HG03159 (cell line): ENCODE measurements around the gene CLASP1.
"Not testable (repeated sequence)": the region's sequence is repeated elsewhere in the genome, so short reads cannot be mapped to it uniquely, and the experiment has no call there.

ENCODE experiments used
- ATAC-seq: cut with Tn5 transposase; IDR thresholded peaks from one replicate; pipeline ENCODE4 v1.9.1; 2021; ENCODE audit warnings: mild to moderate bottlenecking, moderate library complexity; ENCODE audit not compliant: unreplicated experiment

The CLASP1 gene

GRCh38 chr2:121478996-121479745 lies 170.1 kb downstream of the CLASP1 start:
- ATAC-seq = no peak

GRCh38 chr2:121478358-121478995 lies 170.8 kb downstream of the CLASP1 start:
- not testable (repeated sequence) for ATAC-seq

GRCh38 chr2:121476684-121477083 lies 172.6 kb downstream of the CLASP1 start:
- ATAC-seq = no peak

GRCh38 chr2:121475811-121476571 lies 173.3 kb downstream of the CLASP1 start:
- ATAC-seq = no peak

GRCh38 chr2:121473512-121473911 lies 175.8 kb downstream of the CLASP1 start:
- no peak for ATAC-seq

GRCh38 chr2:121472470-121472993 lies 176.7 kb downstream of the CLASP1 start:
- no peak for ATAC-seq

- ATAC-seq = no peak
These were observed 177.5 kb downstream of the CLASP1 start for GRCh38 chr2:121471532-121472469.

GRCh38 chr2:121470917-121471316 lies 178.3 kb downstream of the CLASP1 start:
- no peak for ATAC-seq

GRCh38 chr2:121469356-121469755 lies 179.9 kb downstream of the CLASP1 start:
- no peak for ATAC-seq

GRCh38 chr2:121468936-121469335 lies 180.3 kb downstream of the CLASP1 start:
- ATAC-seq = no peak

GRCh38 chr2:121459291-121459690 lies 190.0 kb downstream of the CLASP1 start:
- ATAC-seq = no peak

- ATAC-seq = no peak
These were observed 192.9 kb downstream of the CLASP1 start for GRCh38 chr2:121456325-121456724.

GRCh38 chr2:121455446-121455845 lies 193.8 kb downstream of the CLASP1 start:
- no peak for ATAC-seq

GRCh38 chr2:121454549-121455090 lies 194.6 kb downstream of the CLASP1 start:
- ATAC-seq = no peak

- no peak for ATAC-seq
These were observed 197.9 kb downstream of the CLASP1 start for GRCh38 chr2:121451398-121451797.

- no peak for ATAC-seq
These were observed 199.0 kb downstream of the CLASP1 start for GRCh38 chr2:121450301-121450700.

- no peak for ATAC-seq
These were observed 202.5 kb downstream of the CLASP1 start for GRCh38 chr2:121446647-121447241.

- no peak for ATAC-seq
These were observed 206.4 kb downstream of the CLASP1 start for GRCh38 chr2:121442889-121443288.

GRCh38 chr2:121438290-121438689 lies 211.0 kb downstream of the CLASP1 start:
- ATAC-seq = not testable (repeated sequence)

GRCh38 chr2:121436918-121437317 lies 212.3 kb downstream of the CLASP1 start:
- no peak for ATAC-seq
